Measurements from ENCODE around the gene ERCC2.

Gene ERCC2

GRCh38 chr19:45324349-45324907, 45.9 kb downstream of the ERCC2 start:
- no peaks in the 10 kb centered on the region for H3K79me2 ChIP-seq (ENCODE audit: control insufficient read depth, low read length)
- no peaks in the 10 kb centered on the region for H3K9me3 ChIP-seq (ENCODE audit: control insufficient read depth, insufficient read depth, low read length)
- no peaks in the 10 kb centered on the region for H3F3A ChIP-seq (ENCODE audit: control insufficient read depth, insufficient read depth)
- H3K9me2 ChIP-seq (replicated peaks; ENCODE audit: control insufficient read depth, low read length): no peaks in the 10 kb centered on the region
- no peaks in the 10 kb centered on the region for H3K36me3 ChIP-seq (ENCODE audit: control insufficient read depth, low read length)
- H3K4me1 ChIP-seq (ENCODE audit: control insufficient read depth, low read length): peaks cover 9% of the 10 kb centered on the region
- no peak overlapping the region for H3K4me3 ChIP-seq (ENCODE audit: low read length)
- no peak for TF ChIP-seq EZH2phosphoT487 (IDR thresholded peaks at IDR 0.05; ENCODE audit: borderline replicate concordance, low read length)
- no peak for TF ChIP-seq CTCF (IDR thresholded peaks at IDR 0.05; ENCODE audit: low read depth, low read length, poor library complexity, severe bottlenecking)
- H3K27ac ChIP-seq (ENCODE audit: low read depth, low read length): no peak overlapping the region
- H3K27me3 ChIP-seq (ENCODE audit: control insufficient read depth, low read length): peaks cover 17% of the 10 kb centered on the region
- no peaks in the 10 kb centered on the region for H4K20me1 ChIP-seq (ENCODE audit: control insufficient read depth, insufficient read depth, low read depth, low read length)
- no peak overlapping the region for H3K4me2 ChIP-seq (ENCODE audit: low read length)

- H3K4me1 ChIP-seq (ENCODE audit: control insufficient read depth, low read length): peaks cover 9% of the 10 kb centered on the region
Observed at GRCh38 chr19:45323671-45324081, 46.7 kb downstream of the ERCC2 start.

GRCh38 chr19:45322744-45323281, 47.6 kb downstream of the ERCC2 start, which contains the start of gene CKM:
Gene CKM (minus strand): TSS chr19:45322875. CDS start chr19:45319713, 3,162 bp downstream.
- H3K27ac ChIP-seq (ENCODE audit: low read depth, low read length): no peak within 1 kb of the TSS
- no peaks in the 10 kb centered on the region for H3K36me3 ChIP-seq (ENCODE audit: control insufficient read depth, low read length)
- TF ChIP-seq EZH2phosphoT487 (IDR thresholded peaks at IDR 0.05; ENCODE audit: borderline replicate concordance, low read length) (no peak), CTCF (IDR thresholded peaks at IDR 0.05; ENCODE audit: low read depth, low read length, poor library complexity, severe bottlenecking) (no peak)
- no peak within 1 kb of the TSS for H3K4me2 ChIP-seq (ENCODE audit: low read length)
- no peaks in the 10 kb centered on the region for H3F3A ChIP-seq (ENCODE audit: control insufficient read depth, insufficient read depth)
- no peaks in the 10 kb centered on the region for H4K20me1 ChIP-seq (ENCODE audit: control insufficient read depth, insufficient read depth, low read depth, low read length)
- no peaks in the 10 kb centered on the region for H3K79me2 ChIP-seq (ENCODE audit: control insufficient read depth, low read length)
- no peaks in the 10 kb centered on the region for H3K9me2 ChIP-seq (replicated peaks; ENCODE audit: control insufficient read depth, low read length)
- H3K4me3 ChIP-seq (ENCODE audit: low read length): no peak within 1 kb of the TSS
- no peaks in the 10 kb centered on the region for H3K9me3 ChIP-seq (ENCODE audit: control insufficient read depth, insufficient read depth, low read length)
- peaks cover 17% of the 10 kb centered on the region for H3K27me3 ChIP-seq (ENCODE audit: control insufficient read depth, low read length)
- H3K4me1 ChIP-seq (ENCODE audit: control insufficient read depth, low read length): peaks cover 9% of the 10 kb centered on the region

More at GRCh38 chr19:45323671-45324081, 46.7 kb downstream of the ERCC2 start:
- H3K4me3 ChIP-seq (ENCODE audit: low read length): no peak overlapping the region
- no peak overlapping the region for H3K27ac ChIP-seq (ENCODE audit: low read depth, low read length)
- no peaks in the 10 kb centered on the region for H3K9me3 ChIP-seq (ENCODE audit: control insufficient read depth, insufficient read depth, low read length)
- peaks cover 17% of the 10 kb centered on the region for H3K27me3 ChIP-seq (ENCODE audit: control insufficient read depth, low read length)
- no peaks in the 10 kb centered on the region for H3K9me2 ChIP-seq (replicated peaks; ENCODE audit: control insufficient read depth, low read length)
- no peaks in the 10 kb centered on the region for H3K36me3 ChIP-seq (ENCODE audit: control insufficient read depth, low read length)
- no peaks in the 10 kb centered on the region for H3F3A ChIP-seq (ENCODE audit: control insufficient read depth, insufficient read depth)
- no peak overlapping the region for H3K4me2 ChIP-seq (ENCODE audit: low read length)
- no peaks in the 10 kb centered on the region for H4K20me1 ChIP-seq (ENCODE audit: control insufficient read depth, insufficient read depth, low read depth, low read length)
- TF ChIP-seq CTCF (IDR thresholded peaks at IDR 0.05; ENCODE audit: low read depth, low read length, poor library complexity, severe bottlenecking): no peak
- TF ChIP-seq EZH2phosphoT487 (IDR thresholded peaks at IDR 0.05; ENCODE audit: borderline replicate concordance, low read length): no peak
- H3K79me2 ChIP-seq (ENCODE audit: control insufficient read depth, low read length): no peaks in the 10 kb centered on the region

Measured in DOHH2 (cell line).